Glomerular visceral epithelial cell (primary cell): Measurements from ENCODE around the gene CDKL4.
"Not testable (repeated sequence)": the region's sequence is repeated elsewhere in the genome, so short reads cannot be mapped to it uniquely, and the experiment has no call there.

ENCODE experiments used
- DNase-seq: peaks from one replicate; pipeline ENCODE4 v3.0.0-alpha.2; 2016; ENCODE audit errors: extremely low spot score

The CDKL4 gene

DNA sequence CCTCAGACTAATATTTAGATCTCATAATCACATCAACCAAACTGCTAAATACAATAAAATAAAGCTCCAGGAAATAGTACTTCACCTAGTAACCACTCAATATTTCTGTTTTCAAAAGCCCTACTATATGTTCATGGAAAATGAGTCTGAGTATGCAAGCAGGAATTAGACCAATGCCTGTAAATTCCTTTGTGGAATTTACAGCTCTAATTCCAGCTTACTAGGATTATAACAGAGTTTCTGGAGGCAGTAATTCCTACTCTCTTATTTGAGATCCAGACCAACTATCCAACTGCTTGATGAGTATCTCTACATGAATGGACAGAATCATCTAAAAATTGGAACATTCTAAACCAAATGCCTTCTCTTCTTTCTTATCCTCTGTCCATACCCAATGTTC is 11.6 kb downstream of the CDKL4 start:
- DNase-seq = no peak

DNA sequence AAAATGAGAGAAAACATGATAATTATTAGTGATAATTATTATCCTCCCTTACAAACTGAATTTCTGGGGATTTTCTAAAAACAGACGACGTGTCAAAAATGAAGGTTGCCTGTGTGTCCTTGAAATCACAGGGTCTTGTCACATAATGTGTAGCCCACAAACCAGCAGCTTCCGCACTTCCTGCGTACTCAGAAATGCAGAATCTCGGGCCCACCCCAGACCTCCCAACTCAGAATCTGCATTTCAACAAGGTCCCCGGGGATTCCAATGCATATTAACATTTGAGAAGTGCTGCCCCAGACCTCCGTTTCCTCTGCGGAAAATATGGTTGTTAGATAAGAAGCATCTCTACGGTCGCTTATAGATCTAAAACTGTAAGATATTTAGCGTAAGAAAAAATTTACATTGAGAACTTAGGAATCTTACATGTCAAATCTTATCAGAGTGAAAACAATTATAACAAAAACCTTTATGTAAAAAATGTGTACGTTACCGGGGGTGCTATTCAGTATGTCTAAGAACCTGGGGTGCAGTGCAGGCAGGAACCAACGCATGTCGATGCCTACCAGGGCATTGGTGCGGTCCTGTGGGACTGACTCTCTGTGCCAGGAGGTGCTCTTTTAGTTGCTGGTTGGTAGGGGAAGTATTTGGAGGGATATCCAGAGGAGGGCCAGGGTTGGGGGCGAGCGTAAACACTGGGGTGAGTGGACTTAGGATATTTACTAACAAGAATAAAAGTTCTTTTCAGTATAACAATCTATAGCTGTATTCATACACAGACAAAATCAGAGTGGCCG is 15.2 kb downstream of the CDKL4 start:
- DNase-seq = no peak

DNA sequence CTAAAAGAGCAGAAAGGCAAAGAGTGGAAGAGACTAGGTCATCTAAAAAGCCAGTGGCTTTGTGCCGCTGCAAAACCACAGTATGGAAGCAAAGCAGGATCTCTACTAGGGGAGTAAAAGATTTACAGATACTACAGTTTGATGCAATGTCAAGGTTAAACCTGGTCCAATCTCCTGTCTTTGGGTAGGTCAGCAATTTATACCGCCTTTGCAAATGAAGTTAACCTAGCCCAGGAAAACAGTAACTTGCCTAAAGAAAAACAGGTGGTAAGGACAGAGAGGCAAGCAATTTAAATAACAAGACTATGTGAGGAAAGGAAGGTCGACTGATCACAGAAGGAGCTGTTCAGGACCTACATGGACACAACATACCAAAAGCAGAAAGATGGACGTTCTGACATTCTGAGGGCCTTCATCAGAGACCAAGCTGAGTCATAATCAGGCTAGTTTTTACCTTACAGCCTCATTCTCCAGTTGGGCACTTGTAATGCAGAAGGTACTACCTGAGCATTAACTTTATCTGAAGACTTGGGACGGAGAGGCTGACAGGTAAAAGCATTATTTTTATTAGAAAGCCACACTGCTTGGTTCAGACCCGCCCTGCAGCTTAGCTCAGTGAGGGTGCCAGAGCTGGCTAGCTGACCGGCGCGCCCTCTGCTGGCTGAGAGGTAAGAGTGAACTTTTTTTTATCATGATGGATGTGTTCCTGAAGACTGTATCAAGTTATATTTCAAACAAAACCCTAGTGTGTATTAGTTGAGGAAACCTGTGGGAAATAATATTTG is 15.9 kb downstream of the CDKL4 start:
- DNase-seq = peak; percentile 67

DNA sequence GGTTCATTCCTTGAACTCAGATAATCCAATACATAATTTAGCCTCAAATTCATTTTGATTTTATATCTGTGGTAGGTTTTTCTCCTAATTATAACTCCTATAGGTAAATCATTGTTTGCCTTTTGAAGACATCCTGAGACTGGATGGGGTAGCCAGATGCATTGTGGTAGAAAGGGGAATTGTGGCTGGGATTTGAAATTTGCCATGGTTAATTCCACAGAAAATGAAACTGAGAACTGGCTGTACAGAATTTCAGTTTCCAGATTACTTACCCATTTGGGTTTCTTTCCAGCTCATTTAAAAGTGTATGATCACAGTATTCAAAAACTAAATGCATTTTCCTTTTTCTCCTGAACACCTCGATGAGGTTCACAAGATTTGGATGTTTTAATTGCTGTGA is 18.2 kb downstream of the CDKL4 start:
- DNase-seq = no peak

DNA sequence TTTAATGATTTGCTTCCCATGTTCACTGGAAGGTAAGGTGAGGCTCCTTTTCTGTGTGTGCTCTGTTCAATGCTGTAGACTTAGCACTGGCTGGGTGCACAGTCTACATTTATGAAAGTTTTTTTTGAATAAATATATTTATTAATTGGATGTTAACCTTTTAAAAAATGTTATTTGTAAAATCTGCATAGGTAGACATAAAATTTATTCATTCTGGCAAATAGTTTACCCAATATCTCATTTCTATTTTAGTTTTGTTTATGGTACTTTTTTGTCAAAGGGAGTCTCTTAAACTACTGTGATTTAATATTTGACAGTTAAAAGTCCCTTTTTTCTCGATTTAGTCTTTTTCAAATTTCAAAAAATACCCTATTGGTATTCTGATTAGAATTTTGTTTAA is 19.9 kb downstream of the CDKL4 start:
- no peak for DNase-seq

DNA sequence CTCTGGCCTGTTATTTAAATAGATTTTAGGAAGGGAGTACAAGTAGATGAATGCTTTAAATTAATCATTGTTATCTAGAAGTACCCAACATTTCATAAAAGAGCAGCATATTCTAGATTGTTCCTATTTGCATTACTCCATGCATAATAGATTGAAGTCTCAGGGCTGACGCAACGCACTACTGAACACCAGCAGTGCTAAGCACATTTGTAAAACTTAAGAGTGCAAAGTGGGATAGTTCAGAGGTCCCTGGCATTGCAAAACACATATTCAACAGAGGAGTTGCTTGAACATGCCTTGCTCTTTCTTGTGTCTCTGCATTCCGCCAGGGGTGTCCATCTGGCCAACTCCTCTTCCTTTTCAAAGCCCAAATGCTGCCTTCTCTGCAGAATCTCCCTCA is 22.3 kb downstream of the CDKL4 start:
- DNase-seq = no peak

DNA sequence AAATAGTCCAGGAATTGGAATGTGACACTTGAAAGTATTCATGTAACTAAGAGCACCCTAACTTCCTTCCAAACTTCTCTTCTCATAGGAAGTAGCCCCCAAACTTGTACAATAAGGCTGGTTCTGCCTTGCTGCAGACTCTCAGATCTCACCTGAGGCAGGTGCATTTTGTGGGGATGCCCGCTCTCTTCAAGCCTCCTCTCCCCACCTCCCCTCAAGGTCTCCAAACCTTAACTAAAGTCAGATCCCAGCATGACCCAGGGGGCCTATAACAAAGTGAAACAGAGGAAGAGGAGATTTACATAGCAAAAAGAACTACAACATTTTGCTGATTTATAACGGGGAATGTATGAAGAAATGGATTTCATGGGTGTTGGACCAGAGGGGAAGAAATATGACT is 23.6 kb downstream of the CDKL4 start:
- DNase-seq = no peak

DNA sequence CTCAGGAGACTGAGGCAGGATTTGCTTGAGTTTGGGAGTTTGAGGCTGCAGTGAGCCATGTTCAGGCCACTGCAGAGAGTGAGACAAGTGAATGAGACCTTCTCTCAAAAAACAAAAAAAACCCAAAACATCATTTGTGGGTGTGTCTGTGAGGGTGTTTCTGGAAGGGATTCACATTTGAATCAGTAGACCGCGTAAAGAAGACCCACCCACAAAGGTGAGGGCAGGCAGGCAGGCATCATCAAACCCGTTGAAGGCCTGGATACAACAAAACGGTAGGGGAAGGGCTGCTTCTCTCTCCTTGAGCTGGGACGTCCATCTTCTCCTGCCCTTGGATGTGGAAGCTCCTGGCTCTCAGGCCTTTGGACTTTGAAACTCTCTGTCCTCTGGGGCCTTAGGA is 25.4 kb downstream of the CDKL4 start:
- DNase-seq = no peak

DNA sequence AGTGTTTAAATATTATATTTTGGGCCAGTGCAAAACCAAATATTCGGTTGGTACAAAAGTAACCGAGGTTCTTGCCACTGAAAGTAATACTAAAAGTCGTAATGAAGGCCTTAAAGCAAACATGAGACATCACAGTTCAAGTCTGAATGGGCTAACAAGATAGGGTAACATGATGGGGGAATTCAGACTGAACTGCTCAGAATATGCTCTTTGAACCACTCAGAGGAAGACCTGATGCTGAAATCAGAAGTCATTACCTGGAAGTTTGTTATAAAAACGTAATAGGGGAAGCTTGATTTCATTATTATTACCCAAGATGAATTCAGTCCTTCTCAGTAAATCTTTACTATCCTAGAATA is 26.6 kb downstream of the CDKL4 start:
- no peak for DNase-seq

DNA sequence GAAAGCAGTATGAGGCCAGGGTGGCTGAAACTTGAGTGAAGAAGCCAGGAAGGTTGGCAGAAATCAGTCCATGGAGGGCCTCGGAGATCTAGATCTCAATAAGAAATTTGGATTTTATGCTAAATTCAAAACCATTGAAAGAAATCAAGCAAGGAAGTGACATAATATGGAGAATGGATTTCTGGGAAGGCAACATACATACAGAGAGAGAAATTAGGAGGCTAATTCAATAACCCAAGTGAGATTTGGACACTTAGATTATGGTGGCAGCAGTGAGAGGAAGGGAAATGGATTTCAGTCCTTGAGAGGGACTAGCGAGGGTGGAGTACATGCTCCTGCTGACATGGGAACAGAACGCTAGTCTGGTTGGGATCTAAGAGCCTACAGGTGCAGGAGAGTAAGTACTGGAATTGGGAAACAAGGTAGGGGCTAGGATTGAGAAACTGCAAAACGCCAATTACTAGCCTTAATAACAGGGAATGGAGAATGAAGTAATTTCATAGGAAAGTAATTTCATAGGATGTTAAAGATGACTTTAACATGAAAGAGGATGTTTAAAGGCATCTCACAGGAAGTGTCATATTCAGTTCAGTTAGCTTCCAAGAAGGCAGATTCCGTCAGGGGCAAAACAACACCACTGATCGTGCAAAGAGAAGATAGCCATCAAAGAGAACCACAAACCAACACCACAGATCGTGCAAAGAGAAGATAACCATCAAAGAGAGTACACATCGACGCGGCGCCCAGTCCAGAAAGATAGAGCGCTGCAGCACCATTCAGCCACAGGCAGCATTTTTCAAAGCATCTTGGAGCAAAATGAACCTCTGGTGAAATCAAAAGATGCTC is 27.2 kb downstream of the CDKL4 start:
- no peak for DNase-seq

DNA sequence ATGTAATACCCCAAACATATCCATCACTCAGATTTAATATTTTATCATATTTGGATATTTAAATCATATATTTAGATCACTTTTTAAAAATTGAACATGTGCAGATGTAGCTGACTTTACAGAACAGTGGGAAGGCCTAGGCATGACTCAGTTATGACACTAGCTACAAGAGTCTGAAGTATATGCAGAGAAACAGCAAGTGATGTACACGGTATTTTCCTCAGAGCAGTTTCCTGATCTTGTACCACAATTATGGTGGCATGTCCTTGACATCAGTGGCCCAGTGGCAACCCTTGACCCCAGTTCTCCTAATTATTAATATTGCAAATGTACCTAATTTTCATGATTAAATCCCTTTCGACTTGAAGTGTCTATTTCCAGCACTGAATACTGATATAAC is 28.2 kb downstream of the CDKL4 start:
- no peak for DNase-seq

DNA sequence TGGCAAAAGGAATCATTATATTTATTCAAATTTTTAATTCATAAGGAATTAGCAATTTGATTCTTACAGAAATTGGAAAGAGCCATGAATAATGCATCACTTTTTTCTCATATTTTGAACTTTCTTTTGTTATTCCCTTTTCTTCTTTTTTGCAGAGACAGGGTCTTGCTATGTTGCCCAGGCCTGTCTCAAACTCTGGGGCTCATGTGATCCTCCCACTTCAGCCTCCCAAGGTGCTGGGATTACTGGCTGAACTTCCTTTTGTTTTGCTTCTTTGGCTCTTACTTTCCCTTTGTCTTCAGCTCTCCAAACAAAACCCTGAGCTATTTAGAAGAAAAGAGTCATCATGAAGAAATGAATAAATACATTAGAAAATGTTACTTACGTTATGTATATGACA is 30.8 kb downstream of the CDKL4 start:
- DNase-seq = no peak

DNA sequence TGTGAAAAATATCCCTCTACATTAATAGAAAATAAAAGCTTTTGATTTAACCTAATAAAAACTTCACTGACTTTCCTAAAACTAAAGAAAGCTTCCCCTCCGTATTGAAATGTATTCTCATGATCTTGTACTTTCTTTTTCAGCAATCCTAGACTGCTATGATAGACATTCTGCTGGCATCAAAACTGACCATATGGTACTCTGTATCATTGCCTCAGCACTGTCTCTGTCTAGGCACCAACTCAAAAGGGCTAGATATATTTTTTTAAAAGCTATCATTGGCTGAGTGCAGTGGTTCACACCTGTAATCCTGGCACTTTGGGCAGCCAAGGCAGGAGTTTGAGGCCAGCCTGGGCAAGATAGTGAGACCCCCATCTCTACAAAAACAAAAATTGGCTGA is 32.9 kb downstream of the CDKL4 start:
- no peak for DNase-seq

DNA sequence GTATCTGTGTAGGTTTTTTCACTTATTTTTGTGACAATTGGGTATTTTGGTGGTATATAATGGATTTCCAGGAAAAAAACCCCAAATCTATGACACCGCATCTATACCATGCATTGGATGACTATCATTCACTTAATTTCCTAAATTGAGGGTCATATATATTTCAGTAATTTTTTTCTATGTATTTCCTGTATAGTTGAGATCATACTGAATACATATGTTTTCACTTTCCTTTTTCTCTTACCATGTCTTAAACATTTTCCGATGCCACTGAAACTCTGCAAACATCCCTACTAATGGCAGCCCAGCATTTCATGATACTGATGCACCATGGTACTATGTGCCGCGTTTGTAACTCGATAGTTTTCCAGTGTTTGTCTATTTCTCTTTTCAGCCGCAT is 40.4 kb downstream of the CDKL4 start:
- DNase-seq = no peak

DNA sequence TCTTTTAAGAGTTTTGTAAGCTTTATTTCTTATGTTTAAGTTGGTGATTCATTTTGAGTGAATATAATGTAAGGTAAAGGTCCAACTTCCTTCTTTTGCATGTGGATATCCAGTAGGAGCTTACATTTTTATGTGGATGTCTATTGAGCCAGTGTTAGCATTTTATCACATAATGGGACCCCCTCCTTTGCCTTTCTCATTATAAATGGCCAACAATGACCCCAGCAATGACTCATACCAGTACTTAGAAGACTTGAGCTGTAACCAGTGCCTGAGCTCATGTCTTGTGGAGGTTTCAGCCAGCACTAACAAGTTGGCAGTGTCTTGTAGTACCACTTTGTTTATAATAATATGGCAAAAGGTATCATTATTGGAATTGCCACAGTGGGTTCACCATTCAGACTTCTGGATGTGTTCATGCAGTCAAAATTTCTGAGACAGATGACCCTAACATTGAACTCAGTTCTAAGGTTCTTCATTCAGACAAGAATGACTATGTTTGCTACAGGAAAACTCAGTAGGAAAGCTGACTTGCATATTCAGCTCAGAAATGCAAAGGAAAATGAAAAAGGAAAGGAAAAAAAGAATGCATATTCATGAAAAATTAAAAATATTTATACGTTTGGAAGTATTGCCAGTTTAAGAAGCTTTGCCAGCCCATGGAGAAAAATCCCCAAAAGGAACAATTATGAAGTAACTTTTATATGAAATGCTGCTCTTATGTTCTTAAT is 41.0 kb downstream of the CDKL4 start:
- no peak for DNase-seq

DNA sequence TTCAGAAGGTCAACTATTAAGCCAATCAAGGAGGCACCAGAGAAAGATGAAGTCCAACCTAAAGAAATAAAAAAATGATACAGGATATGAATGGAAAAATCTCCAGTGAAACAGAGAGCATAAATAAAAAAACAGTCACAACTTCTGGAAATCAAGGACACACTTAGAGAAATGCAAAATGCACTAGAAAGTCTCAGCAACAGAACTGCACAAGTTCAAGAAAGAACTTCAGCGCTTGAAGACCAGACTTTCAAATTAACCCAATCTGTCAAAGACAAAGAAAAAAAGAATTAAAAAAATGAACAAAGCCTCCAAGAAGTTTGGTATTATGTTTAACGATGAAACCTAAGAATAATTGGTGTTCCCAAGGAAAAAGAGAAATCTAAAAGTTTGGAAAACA is 46.8 kb downstream of the CDKL4 start:
- DNase-seq = not testable (repeated sequence)

DNA sequence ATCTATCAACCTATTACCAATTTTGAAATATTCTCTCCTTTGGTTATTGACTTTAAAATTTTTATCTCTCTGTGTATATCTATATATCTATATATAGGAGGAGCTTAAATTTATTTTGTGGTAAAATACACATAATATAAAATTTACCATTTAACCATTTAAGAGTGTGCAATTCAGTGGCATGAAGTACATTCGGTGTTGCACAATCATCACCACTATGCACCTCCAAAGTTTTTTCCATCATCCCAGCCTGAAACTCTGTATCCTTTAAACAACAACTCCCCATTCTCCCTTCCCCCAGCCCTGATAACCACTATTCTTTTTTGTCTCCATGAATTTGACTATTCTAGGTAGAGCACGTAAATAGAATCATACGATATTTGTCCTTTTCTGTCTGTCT is 49.1 kb downstream of the CDKL4 start:
- no peak for DNase-seq

DNA sequence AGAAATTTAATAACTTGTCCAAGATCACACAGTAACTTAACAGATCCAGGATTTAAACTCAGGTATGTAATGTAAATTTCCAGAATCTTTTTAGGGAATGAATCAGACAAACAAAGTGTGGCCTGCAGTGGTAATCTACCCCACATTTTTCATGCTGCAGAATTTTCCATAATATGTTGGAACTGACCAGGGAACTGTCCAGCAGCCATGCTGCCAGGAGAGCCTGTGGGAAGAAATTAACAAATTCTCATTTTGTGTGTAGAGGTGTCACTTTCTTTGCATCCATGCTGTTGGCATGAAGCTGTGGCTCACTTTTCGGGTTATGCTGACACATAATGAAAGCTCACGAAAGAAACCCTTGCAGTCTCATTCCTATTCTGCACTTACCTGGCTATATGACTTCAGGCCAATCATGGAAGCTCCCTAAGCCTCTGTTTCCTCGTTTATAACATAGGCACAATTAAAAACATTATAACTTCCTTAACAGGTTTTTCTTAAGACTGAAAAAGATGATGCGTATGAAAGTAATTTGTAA is 54.7 kb downstream of the CDKL4 start:
- no peak for DNase-seq

DNA sequence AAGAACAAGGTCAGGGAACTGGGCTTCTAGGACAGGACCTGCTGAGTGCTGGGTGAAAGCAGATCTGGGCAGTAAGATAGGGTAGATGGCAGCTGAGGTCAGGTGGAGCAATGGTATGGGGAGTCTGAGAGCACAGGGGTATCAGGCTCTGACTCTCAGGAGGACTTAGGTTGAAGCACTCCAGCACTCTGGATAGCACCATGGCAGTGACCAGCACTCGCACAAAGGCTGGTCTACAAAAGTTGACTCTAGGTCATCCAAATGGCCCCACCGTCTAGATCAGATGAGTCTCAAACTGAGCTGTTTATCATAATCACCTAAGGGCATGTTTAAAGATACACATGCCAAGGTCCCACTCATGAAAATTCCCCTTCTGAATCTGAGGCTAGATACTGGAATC is 60.1 kb downstream of the CDKL4 start:
- no peak for DNase-seq

DNA sequence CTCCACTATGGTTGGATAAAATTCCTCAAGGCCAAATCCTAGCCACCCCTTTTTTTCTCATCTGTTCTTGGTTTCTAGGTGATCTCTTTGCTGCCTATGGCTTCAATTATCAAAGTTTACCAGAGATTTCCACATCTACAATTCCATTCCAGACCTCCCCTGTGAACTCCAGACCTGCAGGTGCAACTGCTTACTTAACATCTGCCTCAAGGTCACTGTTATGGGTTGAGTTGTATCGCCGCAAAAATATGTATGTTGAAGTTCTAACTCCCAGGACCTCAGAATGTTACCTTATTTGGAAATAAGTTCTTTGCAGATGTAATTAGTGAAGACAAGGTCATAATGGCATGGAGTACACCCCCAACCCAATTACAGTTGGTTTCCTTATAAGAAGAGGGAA is 62.5 kb downstream of the CDKL4 start:
- DNase-seq = no peak
